ENCODE measurements around the gene CLRN3.

GRCh38 chr10:127849921-127850320, 42.8 kb downstream of the CLRN3 start:
- TF ChIP-seq, protein P1, sequence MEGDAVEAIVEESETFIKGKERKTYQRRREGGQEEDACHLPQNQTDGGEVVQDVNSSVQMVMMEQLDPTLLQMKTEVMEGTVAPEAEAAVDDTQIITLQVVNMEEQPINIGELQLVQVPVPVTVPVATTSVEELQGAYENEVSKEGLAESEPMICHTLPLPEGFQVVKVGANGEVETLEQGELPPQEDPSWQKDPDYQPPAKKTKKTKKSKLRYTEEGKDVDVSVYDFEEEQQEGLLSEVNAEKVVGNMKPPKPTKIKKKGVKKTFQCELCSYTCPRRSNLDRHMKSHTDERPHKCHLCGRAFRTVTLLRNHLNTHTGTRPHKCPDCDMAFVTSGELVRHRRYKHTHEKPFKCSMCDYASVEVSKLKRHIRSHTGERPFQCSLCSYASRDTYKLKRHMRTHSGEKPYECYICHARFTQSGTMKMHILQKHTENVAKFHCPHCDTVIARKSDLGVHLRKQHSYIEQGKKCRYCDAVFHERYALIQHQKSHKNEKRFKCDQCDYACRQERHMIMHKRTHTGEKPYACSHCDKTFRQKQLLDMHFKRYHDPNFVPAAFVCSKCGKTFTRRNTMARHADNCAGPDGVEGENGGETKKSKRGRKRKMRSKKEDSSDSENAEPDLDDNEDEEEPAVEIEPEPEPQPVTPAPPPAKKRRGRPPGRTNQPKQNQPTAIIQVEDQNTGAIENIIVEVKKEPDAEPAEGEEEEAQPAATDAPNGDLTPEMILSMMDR (IDR thresholded peaks at IDR 0.05; ENCODE audit: poor library complexity) = no peak
- TF ChIP-seq EZH2 (IDR thresholded peaks at IDR 0.05; ENCODE audit: borderline replicate concordance) = no peak
- TF ChIP-seq EZH2phosphoT487 (IDR thresholded peaks at IDR 0.05; ENCODE audit: low read depth, severe bottlenecking, unreplicated experiment) = no peak
